HepG2 (cell line): ENCODE results near the gene HDAC10. TPM values are rescaled to one million over a fixed set of nuclear protein-coding genes. Genes with fewer than 3 reads are reported as not detected.

Experiments used
- ATAC-seq: fragments of 200-7000 bp; cut with Tn5 transposase; 3 replicates; pipeline ENCODE4 v1.9.1; 2020; ENCODE audit warnings: mild to moderate bottlenecking, moderate library complexity
- BruUV-seq: library from RNA; stranded (reverse); fragments of 400-500 nt; replicated peaks from 2 replicates; lab custom pipeline; 2021; lab: Mats Ljungman, UMichigan
- CTCF ChIA-PET: fragments of 300-600 bp; formaldehyde crosslinking; extraction: SDS; loops from one replicate; lab custom pipeline; 2021; ENCODE audit warnings: low total read pairs, inconsistent platforms, low intra/inter-chr PET ratio; lab: Yijun Ruan, JAX
- POLR2A ChIA-PET: fragments of 350-600 bp; sonication (Branson Sonifier 250); formaldehyde crosslinking; loops from one replicate; lab custom pipeline; 2020; ENCODE audit warnings: antibody characterized with exemption, inconsistent platforms; lab: Yijun Ruan, JAX
- DNase-seq: peaks from one replicate; pipeline ENCODE4 v3.0.0-alpha.2; 2015; ENCODE audit warnings: low spot score
- FAIRE-seq: peaks from 3 replicates; lab custom pipeline; 2011; peaks lifted over from hg19 to GRCh38; lab: Jason Lieb, UNC
- H2AFZ ChIP-seq: one replicate; pipeline ENCODE4 v1.6.1; 2011; ENCODE audit warnings: low read length, inconsistent platforms
- H3K27ac ChIP-seq: fragments of 300-600 bp; 3 replicates; pipeline ENCODE4 v1.8.0; 2011; ENCODE audit warnings: mixed run types, mild to moderate bottlenecking, mixed read lengths, low read length, inconsistent platforms; ENCODE audit not compliant: insufficient read depth; ENCODE audit errors: extremely low read length
- H3K27me3 ChIP-seq, 2 experiments: fragments of 200-600 bp in 1 of 2; 2 replicates in 1 of 2; 3 replicates in 1 of 2; pipeline versions ENCODE4 v1.6.0 to v1.8.0; 2011; ENCODE audit warnings: low read length in 2 of 2, mild to moderate bottlenecking in 2 of 2, moderate library complexity in 2 of 2, inconsistent platforms in 1 of 2; ENCODE audit not compliant: insufficient read depth in 2 of 2, control insufficient read depth in 1 of 2
- H3K36me3 ChIP-seq, 2 experiments: fragments of 200-600 bp in 1 of 2; replicated peaks in 1 of 2; 2 replicates in 1 of 2; 3 replicates in 1 of 2; pipeline versions ENCODE4 v1.5.1 to v1.8.0; 2011; ENCODE audit warnings: low read length in 2 of 2, inconsistent platforms in 1 of 2; ENCODE audit not compliant: insufficient read depth in 2 of 2, control insufficient read depth in 1 of 2
- H3K4me1 ChIP-seq: 2 replicates; pipeline ENCODE4 v1.5.1; 2012; ENCODE audit warnings: low read length, inconsistent platforms; ENCODE audit not compliant: insufficient read depth
- H3K4me2 ChIP-seq: 2 replicates; pipeline ENCODE4 v1.6.0; 2011; ENCODE audit warnings: low read depth, low read length, inconsistent platforms
- H3K4me3 ChIP-seq, 3 experiments: fragments of 200-600 bp in 1 of 3; sonication (generic), shearing (Covaris generic) in 1 of 3; replicated peaks in 1 of 3; 2 replicates each; pipeline ENCODE4 v1.5.1; 2011 to 2016; ENCODE audit warnings: low read length in 3 of 3, inconsistent platforms in 2 of 3, low read depth in 2 of 3, mild to moderate bottlenecking in 2 of 3, control low read depth in 1 of 3, mixed read lengths in 1 of 3; ENCODE audit not compliant: insufficient read depth in 1 of 3
- H3K79me2 ChIP-seq: one replicate; pipeline ENCODE4 v1.6.1; 2011; ENCODE audit warnings: low read length, inconsistent platforms; ENCODE audit not compliant: insufficient read depth
- H3K9ac ChIP-seq: 2 replicates; pipeline ENCODE4 v1.6.0; 2011; ENCODE audit warnings: mild to moderate bottlenecking, low read depth, low read length, inconsistent platforms; ENCODE audit not compliant: insufficient read depth
- H3K9me3 ChIP-seq: 2 replicates; pipeline ENCODE4 v1.5.1; 2012; ENCODE audit warnings: mild to moderate bottlenecking, low read length
- H4K20me1 ChIP-seq: 2 replicates; pipeline ENCODE4 v1.6.0; 2011; ENCODE audit warnings: inconsistent platforms, mild to moderate bottlenecking, low read length, moderate library complexity; ENCODE audit not compliant: insufficient read depth
- ATF3 ChIP-seq: sonication (generic); formaldehyde crosslinking; IDR thresholded peaks from 2 replicates; pipeline ENCODE4 v1.4.0; 2020; ENCODE audit warnings: missing genetic modification reagents
- HNRNPL ChIP-seq: fragments of 200-400 bp; formaldehyde crosslinking; IDR thresholded peaks from 2 replicates; pipeline ENCODE4 v1.6.1; 2017; ENCODE audit warnings: mild to moderate bottlenecking, low read depth, low read length
- NR2C2 ChIP-seq: sonication (generic); formaldehyde crosslinking; IDR thresholded peaks from 2 replicates; pipeline ENCODE4 v1.4.0; 2020; ENCODE audit warnings: missing genetic modification reagents, mild to moderate bottlenecking, moderate library complexity, borderline replicate concordance
- PATZ1 ChIP-seq: sonication (generic); formaldehyde crosslinking; IDR thresholded peaks from 2 replicates; pipeline ENCODE4 v1.4.0; 2020; ENCODE audit warnings: missing genetic modification reagents
- SP5 ChIP-seq: IDR thresholded peaks from 2 replicates; pipeline ENCODE4 v1.6.1; 2016; ENCODE audit warnings: low read depth, borderline replicate concordance
- TAF15 ChIP-seq: fragments of 200-400 bp; formaldehyde crosslinking; IDR thresholded peaks from one replicate; pipeline ENCODE4 v1.6.1; 2018; ENCODE audit warnings: mild to moderate bottlenecking, low read depth, low read length; ENCODE audit not compliant: poor library complexity, severe bottlenecking
- THRA ChIP-seq: sonication (generic); formaldehyde crosslinking; IDR thresholded peaks from 2 replicates; pipeline ENCODE4 v1.4.0; 2020; ENCODE audit warnings: missing genetic modification reagents, borderline replicate concordance
- ZNF180 ChIP-seq: sonication (generic); formaldehyde crosslinking; IDR thresholded peaks from 2 replicates; pipeline ENCODE4 v1.4.0; 2020; ENCODE audit warnings: low read depth, missing genetic modification reagents, borderline replicate concordance
- ZNF550 ChIP-seq: sonication (generic); formaldehyde crosslinking; IDR thresholded peaks from 2 replicates; pipeline ENCODE4 v1.4.0; 2020; ENCODE audit warnings: mild to moderate bottlenecking, missing genetic modification reagents, borderline replicate concordance
- ZNF607 ChIP-seq: sonication (generic); formaldehyde crosslinking; IDR thresholded peaks from 2 replicates; pipeline ENCODE4 v1.5.1; 2020; ENCODE audit warnings: missing genetic modification reagents, mild to moderate bottlenecking, borderline replicate concordance
- WGBS: methylation state at CpG from one replicate; pipeline ENCODE4 v1.1.6; 2017; ENCODE audit warnings: low lambda C conversion rate; 5-methylcytosine and 5-hydroxymethylcytosine counted together
- in situ Hi-C: cut with HindIII; loops from 2 replicates; pipeline ENCODE4 v1.10.0; 2017; ENCODE audit warnings: low pct_unique_long_range_greater_than_20kb; ENCODE audit not compliant: extremely low pct_ligation_motif_present
- intact Hi-C: fragments of 100-400 bp; cut with micrococcal nuclease; formaldehyde crosslinking; loops from one replicate; pipeline ENCODE4 v1.10.0; 2022; ENCODE audit not compliant: unreplicated experiment
- polyA plus RNA-seq, 8 experiments: library from polyadenylated mRNA; depleted of rRNA in 3 of 8; stranded (reverse) in 7 of 8; unstranded in 1 of 8; fragments of >200 nt; fragmentation: Illumina TruSeq in 4 of 8; extraction: Trizol in 4 of 8; gene quantifications; 2 replicates each; pipeline versions ENCODE4 v1.2.1 to v1.2.3, GENCODE V29; 2011 to 2016; ENCODE audit warnings: low read depth in 4 of 8, missing spikeins in 1 of 8, mixed read lengths in 1 of 8; ENCODE audit not compliant: insufficient read depth in 1 of 8
- total RNA-seq, 5 experiments: library from RNA; depleted of rRNA; stranded (reverse); fragments of >200 nt; fragmentation: Illumina TruSeq; extraction: Trizol; gene quantifications; 2 replicates each; pipeline ENCODE4 v1.2.3, GENCODE V29; 2016; ENCODE audit warnings: low read depth in 1 of 5
- TF ChIP-seq, protein P1 (sequence below): sonication (generic); formaldehyde crosslinking; IDR thresholded peaks from 2 replicates; pipeline ENCODE4 v1.9.0; 2022; ENCODE audit warnings: missing genetic modification reagents, mild to moderate bottlenecking, borderline replicate concordance
- TF ChIP-seq, protein P2 (sequence below): sonication (generic); formaldehyde crosslinking; IDR thresholded peaks from 2 replicates; pipeline ENCODE4 v1.9.0; 2021; ENCODE audit warnings: missing genetic modification reagents, mild to moderate bottlenecking, borderline replicate concordance

Gene HDAC10
- total and polyA plus RNA-seq, 2 of the 13 experiments (the other 11 are each of a cell fraction or from before 2014, with no cell fraction given): 13.9 to 14.9 TPM

GRCh38 chr22:50298266-50298637 lies 47.2 kb upstream of the HDAC10 start:
- FAIRE-seq: no peak
- ChIA-PET POLR2A (interaction anchor here (3.2 kb wide), 1 partner anchor 8 kb away, joined by 24 read pairs; the partner anchor contains the start of gene PLXNB2), CTCF (no interaction called here)
- 41% methylated on average over 4 of the region's 4 CpGs for WGBS
- no peak for ATAC-seq
- H3K27me3 ChIP-seq: no peaks in the 10 kb centered on the region
- H3K79me2 ChIP-seq: peaks cover 67% of the 10 kb centered on the region
- BruUV-seq: no TSS peak
- no peaks in the 10 kb centered on the region for H3K9me3 ChIP-seq
- peak overlapping the region; percentile 68 for H3K27ac ChIP-seq
- H3K4me2 ChIP-seq: peak overlapping the region; percentile 71
- H3K4me3 ChIP-seq: peak overlapping the region in 1 of 3 experiments; percentile 54; a peak in 1 of 6 replicates
- peaks cover 12% of the 10 kb centered on the region; the same call in 1 of the 2 replicates for H4K20me1 ChIP-seq
- no peaks in the 10 kb centered on the region for H3K36me3 ChIP-seq
- H3K9ac ChIP-seq: peak overlapping the region; percentile 40; the same call in 1 of the 2 replicates
- intact Hi-C loops: loop anchor here (10.0 kb wide), 1 partner anchor 873 kb away; no protein-coding TSS in a partner anchor
- in situ Hi-C loops: no loop called here
- H3K4me1 ChIP-seq: peaks cover 84% of the 10 kb centered on the region
- no peak overlapping the region for H2AFZ ChIP-seq
- no peak for DNase-seq
- TF ChIP-seq HNRNPL: 0 out of 2 replicates have a peak, but pooled peaks have one; percentile 48
- TF ChIP-seq SP5 (CRISPR knock-in tag): 0 out of 2 replicates have a peak, but pooled peaks have one; percentile 32
- no peak for TF ChIP-seq ATF3 (CRISPR knock-in tag)
- TF ChIP-seq, protein P1, sequence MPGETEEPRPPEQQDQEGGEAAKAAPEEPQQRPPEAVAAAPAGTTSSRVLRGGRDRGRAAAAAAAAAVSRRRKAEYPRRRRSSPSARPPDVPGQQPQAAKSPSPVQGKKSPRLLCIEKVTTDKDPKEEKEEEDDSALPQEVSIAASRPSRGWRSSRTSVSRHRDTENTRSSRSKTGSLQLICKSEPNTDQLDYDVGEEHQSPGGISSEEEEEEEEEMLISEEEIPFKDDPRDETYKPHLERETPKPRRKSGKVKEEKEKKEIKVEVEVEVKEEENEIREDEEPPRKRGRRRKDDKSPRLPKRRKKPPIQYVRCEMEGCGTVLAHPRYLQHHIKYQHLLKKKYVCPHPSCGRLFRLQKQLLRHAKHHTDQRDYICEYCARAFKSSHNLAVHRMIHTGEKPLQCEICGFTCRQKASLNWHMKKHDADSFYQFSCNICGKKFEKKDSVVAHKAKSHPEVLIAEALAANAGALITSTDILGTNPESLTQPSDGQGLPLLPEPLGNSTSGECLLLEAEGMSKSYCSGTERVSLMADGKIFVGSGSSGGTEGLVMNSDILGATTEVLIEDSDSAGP: 0 out of 2 replicates have a peak, but pooled peaks have one; percentile 6
- TF ChIP-seq TAF15: no peak
- TF ChIP-seq NR2C2 (CRISPR knock-in tag): no peak
- TF ChIP-seq ZNF180 (CRISPR knock-in tag): no peak
- TF ChIP-seq ZNF607 (CRISPR knock-in tag): no peak
- TF ChIP-seq ZNF550 (CRISPR knock-in tag): no peak
- TF ChIP-seq THRA (CRISPR knock-in tag): no peak
- TF ChIP-seq, protein P2, sequence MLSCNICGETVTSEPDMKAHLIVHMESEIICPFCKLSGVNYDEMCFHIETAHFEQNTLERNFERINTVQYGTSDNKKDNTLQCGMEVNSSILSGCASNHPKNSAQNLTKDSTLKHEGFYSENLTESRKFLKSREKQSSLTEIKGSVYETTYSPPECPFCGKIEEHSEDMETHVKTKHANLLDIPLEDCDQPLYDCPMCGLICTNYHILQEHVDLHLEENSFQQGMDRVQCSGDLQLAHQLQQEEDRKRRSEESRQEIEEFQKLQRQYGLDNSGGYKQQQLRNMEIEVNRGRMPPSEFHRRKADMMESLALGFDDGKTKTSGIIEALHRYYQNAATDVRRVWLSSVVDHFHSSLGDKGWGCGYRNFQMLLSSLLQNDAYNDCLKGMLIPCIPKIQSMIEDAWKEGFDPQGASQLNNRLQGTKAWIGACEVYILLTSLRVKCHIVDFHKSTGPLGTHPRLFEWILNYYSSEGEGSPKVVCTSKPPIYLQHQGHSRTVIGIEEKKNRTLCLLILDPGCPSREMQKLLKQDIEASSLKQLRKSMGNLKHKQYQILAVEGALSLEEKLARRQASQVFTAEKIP (CRISPR knock-in tag): no peak
- TF ChIP-seq PATZ1: peak; percentile 93
